Endodermal cell (in vitro differentiated cells): Measurements from ENCODE around the gene USP31. TPM values are rescaled to one million over a fixed set of nuclear protein-coding genes. Genes with fewer than 3 reads are reported as not detected.

Experiments used
- DNase-seq: peaks from one replicate; pipeline ENCODE4 v3.0.0-alpha.2; 2017
- H3K27ac ChIP-seq: 2 replicates; pipeline ENCODE4 v1.5.1; 2013; ENCODE audit warnings: mild to moderate bottlenecking, low read depth, low read length, moderate library complexity
- H3K27me3 ChIP-seq: 2 replicates; pipeline ENCODE4 v1.6.1; 2013; ENCODE audit warnings: mild to moderate bottlenecking, low read length, moderate library complexity; ENCODE audit not compliant: insufficient read depth, control insufficient read depth, poor library complexity, severe bottlenecking
- H3K36me3 ChIP-seq: 2 replicates; pipeline ENCODE4 v1.7.0; 2013; ENCODE audit warnings: mild to moderate bottlenecking, low read length, moderate library complexity; ENCODE audit not compliant: control insufficient read depth, insufficient read depth
- H3K4me1 ChIP-seq: one replicate; pipeline ENCODE4 v1.7.0; 2013; ENCODE audit warnings: low read length; ENCODE audit not compliant: control insufficient read depth, insufficient read depth
- H3K4me3 ChIP-seq: 2 replicates; pipeline ENCODE4 v1.5.1; 2013; ENCODE audit warnings: mild to moderate bottlenecking, low read length, moderate library complexity
- H3K9ac ChIP-seq: 2 replicates; pipeline ENCODE4 v1.6.1; 2013; ENCODE audit warnings: mild to moderate bottlenecking, low read length, moderate library complexity; ENCODE audit not compliant: poor library complexity, severe bottlenecking; ENCODE audit errors: extremely low read depth
- H3K9me3 ChIP-seq: 2 replicates; pipeline ENCODE4 v1.6.1; 2013; ENCODE audit warnings: mild to moderate bottlenecking, low read length, moderate library complexity; ENCODE audit not compliant: control insufficient read depth
- H3K27ac Mint-ChIP-seq: 2 replicates; pipeline ENCODE4 v1.8.0; 2020; ENCODE audit warnings: mixed read lengths
- H3K27me3 Mint-ChIP-seq: 2 replicates; pipeline ENCODE4 v1.8.0; 2021; ENCODE audit warnings: mild to moderate bottlenecking, mixed read lengths; ENCODE audit not compliant: insufficient read depth
- H3K36me3 Mint-ChIP-seq: 2 replicates; pipeline ENCODE4 v1.8.0; 2020; ENCODE audit warnings: low read depth, mixed read lengths
- H3K4me1 Mint-ChIP-seq: 2 replicates; pipeline ENCODE4 v1.8.0; 2020; ENCODE audit warnings: mixed read lengths
- H3K4me3 Mint-ChIP-seq: 2 replicates; pipeline ENCODE4 v1.8.0; 2020; ENCODE audit warnings: mild to moderate bottlenecking, moderate library complexity, mixed read lengths
- H3K9me3 Mint-ChIP-seq: 2 replicates; pipeline ENCODE4 v1.8.0; 2020; ENCODE audit warnings: mild to moderate bottlenecking, mixed read lengths
- CTCF ChIP-seq: fragments of 200-600 bp; sonication (generic); conservative IDR thresholded peaks from 2 replicates; pipeline ENCODE4 v1.5.0; 2021; ENCODE audit warnings: antibody characterized with exemption, mild to moderate bottlenecking
- WGBS, 2 experiments: methylation state at CpG; one replicate each; pipeline versions ENCODE4 v1.1.5 to v1.1.7; 2013; ENCODE audit warnings: missing lambda C conversion rate in 2 of 2, mixed read lengths in 1 of 2; ENCODE audit not compliant: insufficient coverage in 1 of 2, insufficient read length in 1 of 2; 5-methylcytosine and 5-hydroxymethylcytosine counted together
- total RNA-seq, 2 donors: library from RNA; stranded (reverse); fragmentation: NEBNext Ultra II Directional in 1 of 2; extraction: Animal tissue kit (Norgen Biotek cat#: 25700) in 1 of 2; gene quantifications; 2 replicates in 1 of 2; 3 replicates in 1 of 2; pipeline ENCODE4 v1.2.1, GENCODE V29; 2021

Gene USP31
- total RNA-seq, 2 donors from 2014 or later: 19.9 to 22.1 TPM

- Mint-ChIP-seq H3K4me1 (peaks cover 10% of the 10 kb centered on the region), H3K27me3 (no peaks in the 10 kb centered on the region), H3K36me3 (peaks cover 47% of the 10 kb centered on the region), H3K27ac (no peak overlapping the region), H3K9me3 (peaks cover 10% of the 10 kb centered on the region), H3K4me3 (no peak overlapping the region)
- Histone ChIP-seq H3K27ac (no peak overlapping the region), H3K36me3 (peaks cover 36% of the 10 kb centered on the region), H3K27me3 (no peaks in the 10 kb centered on the region), H3K9ac (no peak overlapping the region), H3K9me3 (peaks cover 6% of the 10 kb centered on the region), H3K4me1 (peaks cover 9% of the 10 kb centered on the region), H3K4me3 (no peak overlapping the region)
- no peak for TF ChIP-seq CTCF
- no peak for DNase-seq
- WGBS, 2 experiments: 93 to 100% methylated on average over 1 of the region's 1 CpG
Observed at GRCh38 chr16:23092801-23093117, 56.5 kb downstream of the USP31 start.

DNA sequence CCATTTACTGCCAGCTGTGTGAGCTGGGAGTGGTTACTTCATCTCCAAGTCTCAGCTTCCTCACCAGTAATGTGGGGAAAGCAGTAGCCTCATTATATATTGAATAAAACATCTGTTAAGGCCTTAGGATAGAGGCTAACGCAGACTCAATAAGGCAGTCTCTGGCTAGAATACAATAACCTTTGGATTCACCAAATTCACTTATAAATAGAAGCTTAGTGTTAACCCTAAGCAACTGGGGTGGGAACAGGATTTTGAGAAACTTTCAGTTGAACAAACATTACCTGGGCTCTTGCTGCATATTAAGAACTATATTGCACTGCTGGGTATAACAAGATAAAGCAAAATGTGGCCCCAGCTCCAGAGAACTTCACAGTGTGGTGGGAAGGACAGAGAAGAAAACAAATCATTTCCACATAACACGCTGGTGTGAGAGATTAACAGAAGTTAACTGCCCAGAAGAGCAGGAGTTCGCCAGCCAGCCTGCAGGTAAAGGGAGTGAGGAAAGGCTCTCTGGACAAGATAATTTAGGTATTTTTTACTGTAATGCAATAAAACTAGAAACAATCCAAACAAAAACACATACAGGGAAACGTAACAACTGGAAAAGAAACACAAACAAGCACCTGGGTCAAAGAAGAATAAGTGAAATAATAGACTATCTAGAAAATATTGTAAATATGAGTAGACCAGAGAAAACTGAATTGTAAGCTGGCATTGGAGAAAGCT, 57.0 kb downstream of the USP31 start:
- DNase-seq: no peak
- WGBS, 2 experiments: 100% methylated on average over 3 of the region's 4 CpGs; no CpG with 5 or more reads in 1 of the 2 experiments
- no peak overlapping the region for H3K27ac Mint-ChIP-seq
- no peak overlapping the region for H3K4me3 Mint-ChIP-seq
- Histone ChIP-seq H3K4me3 (no peak overlapping the region), H3K27ac (no peak overlapping the region), H3K9me3 (peaks cover 6% of the 10 kb centered on the region), H3K9ac (no peak overlapping the region), H3K36me3 (peaks cover 40% of the 10 kb centered on the region), H3K27me3 (no peaks in the 10 kb centered on the region), H3K4me1 (peaks cover 9% of the 10 kb centered on the region)
- peaks cover 10% of the 10 kb centered on the region for H3K9me3 Mint-ChIP-seq
- H3K36me3 Mint-ChIP-seq: peaks cover 47% of the 10 kb centered on the region
- H3K4me1 Mint-ChIP-seq: peaks cover 10% of the 10 kb centered on the region
- no peaks in the 10 kb centered on the region for H3K27me3 Mint-ChIP-seq
- no peak for TF ChIP-seq CTCF

- no peak overlapping the region for H3K4me3 Mint-ChIP-seq
- no peak overlapping the region for H3K27ac ChIP-seq
- TF ChIP-seq CTCF: no peak
Observed at GRCh38 chr16:23089111-23089510, 60.1 kb downstream of the USP31 start.

More at GRCh38 chr16:23089111-23089510, 60.1 kb downstream of the USP31 start:
- Mint-ChIP-seq H3K36me3 (peaks cover 49% of the 10 kb centered on the region), H3K27me3 (no peaks in the 10 kb centered on the region), H3K27ac (no peak overlapping the region), H3K9me3 (peaks cover 6% of the 10 kb centered on the region), H3K4me1 (peaks cover 12% of the 10 kb centered on the region)
- Histone ChIP-seq H3K4me1 (peaks cover 9% of the 10 kb centered on the region), H3K9ac (no peak overlapping the region), H3K36me3 (peaks cover 67% of the 10 kb centered on the region), H3K4me3 (no peak overlapping the region), H3K9me3 (peaks cover 6% of the 10 kb centered on the region), H3K27me3 (no peaks in the 10 kb centered on the region)
- DNase-seq: no peak
- WGBS, 2 experiments: 82 to 89% methylated on average over 8 of the region's 8 CpGs
